Caki2 (cell line): Measurements from ENCODE around the gene TTC28. TPM values are rescaled to one million over a fixed set of nuclear protein-coding genes. Genes with fewer than 3 reads are reported as not detected.

Source experiments
- DNase-seq: peaks from one replicate; pipeline ENCODE4 v3.0.0-alpha.2; 2015; ENCODE audit warnings: low read depth
- in situ Hi-C: cut with HindIII; loops from 2 replicates; pipeline ENCODE4 v1.10.0; 2016; ENCODE audit warnings: low sequenced_read_pairs, low pct_unique_long_range_greater_than_20kb, mixed read lengths
- total RNA-seq: library from RNA; depleted of rRNA; stranded (reverse); fragments of >200 nt; shearing (Covaris generic); gene quantifications from 2 replicates; pipeline ENCODE4 v1.2.3, GENCODE V29; 2014; ENCODE audit warnings: low replicate concordance

Gene TTC28
- total RNA-seq, 1 experiment from 2014 or later: 9.8 TPM

- in situ Hi-C loops: no loop called here
- no peak for DNase-seq
These were observed 539.7 kb downstream of the TTC28 start for GRCh38 chr22:28139961-28140360.

- in situ Hi-C loops: no loop called here
- DNase-seq: no peak
These were observed 540.1 kb downstream of the TTC28 start for GRCh38 chr22:28139516-28139915.

GRCh38 chr22:28137036-28137435 is 542.6 kb downstream of the TTC28 start:
- no peak for DNase-seq
- in situ Hi-C loops: no loop called here

- in situ Hi-C loops: no loop called here
- no peak for DNase-seq
These were observed 547.2 kb downstream of the TTC28 start for GRCh38 chr22:28132466-28132865.

GRCh38 chr22:28129319-28129962 is 550.2 kb downstream of the TTC28 start:
- no peak for DNase-seq
- in situ Hi-C loops: no loop called here

GRCh38 chr22:28128827-28129226 is 550.8 kb downstream of the TTC28 start:
- no peak for DNase-seq
- in situ Hi-C loops: no loop called here

- in situ Hi-C loops: no loop called here
- DNase-seq: no peak
These were observed 553.8 kb downstream of the TTC28 start for GRCh38 chr22:28125799-28126198.

GRCh38 chr22:28123989-28124766 is 555.5 kb downstream of the TTC28 start:
- no peak for DNase-seq
- in situ Hi-C loops: no loop called here

GRCh38 chr22:28120691-28121592 is 558.7 kb downstream of the TTC28 start:
- in situ Hi-C loops: no loop called here
- DNase-seq: no peak

- no peak for DNase-seq
- in situ Hi-C loops: no loop called here
These were observed 560.5 kb downstream of the TTC28 start for GRCh38 chr22:28118957-28119631.

GRCh38 chr22:28116219-28116673 is 563.4 kb downstream of the TTC28 start:
- DNase-seq: peak; percentile 88
- in situ Hi-C loops: no loop called here

- in situ Hi-C loops: no loop called here
- no peak for DNase-seq
These were observed 564.2 kb downstream of the TTC28 start for GRCh38 chr22:28115426-28115825.

GRCh38 chr22:28112548-28113043 is 567.0 kb downstream of the TTC28 start:
- in situ Hi-C loops: no loop called here
- peak; percentile 21 for DNase-seq

GRCh38 chr22:28112190-28112544 is 567.5 kb downstream of the TTC28 start:
- in situ Hi-C loops: no loop called here
- no peak for DNase-seq

- no peak for DNase-seq
- in situ Hi-C loops: no loop called here
These were observed 568.0 kb downstream of the TTC28 start for GRCh38 chr22:28111501-28112189.

GRCh38 chr22:28108851-28109250 is 570.8 kb downstream of the TTC28 start:
- no peak for DNase-seq
- in situ Hi-C loops: no loop called here

GRCh38 chr22:28106617-28107016 is 573.0 kb downstream of the TTC28 start:
- in situ Hi-C loops: no loop called here
- DNase-seq: no peak

- in situ Hi-C loops: no loop called here
- DNase-seq: no peak
These were observed 573.7 kb downstream of the TTC28 start for GRCh38 chr22:28105988-28106387.
